H9 (cell line): ENCODE results near the gene TCF15. TPM values are rescaled to one million over a fixed set of nuclear protein-coding genes. Genes with fewer than 3 reads are reported as not detected.
A peak's percentile ranks its signal among the peaks of the same experiment; 100 is the strongest.

ENCODE experiments used
- DNase-seq: peaks from one replicate; pipeline ENCODE4 v3.0.0-alpha.2; 2017
- H2AFZ ChIP-seq: one replicate; pipeline ENCODE4 v1.6.1; 2013; ENCODE audit warnings: mild to moderate bottlenecking, low read length, control low read depth, moderate library complexity
- H2AK5ac ChIP-seq: 2 replicates; pipeline ENCODE4 v1.6.1; 2013; ENCODE audit warnings: low read length, control low read depth, mixed read lengths; ENCODE audit not compliant: insufficient read length
- H2BK120ac ChIP-seq: one replicate; pipeline ENCODE4 v1.6.1; 2013; ENCODE audit warnings: low read depth, mild to moderate bottlenecking, low read length, control low read depth, inconsistent platforms; ENCODE audit not compliant: poor library complexity, severe bottlenecking
- H2BK12ac ChIP-seq: 2 replicates; pipeline ENCODE4 v1.6.1; 2013; ENCODE audit warnings: low read length, control low read depth, mixed read lengths, low read depth; ENCODE audit not compliant: insufficient read length
- H2BK15ac ChIP-seq: 2 replicates; pipeline ENCODE4 v1.6.1; 2013; ENCODE audit warnings: low read depth, low read length, control low read depth
- H2BK20ac ChIP-seq: one replicate; pipeline ENCODE4 v1.6.1; 2013; ENCODE audit warnings: low read depth, mild to moderate bottlenecking, low read length, control low read depth, inconsistent platforms; ENCODE audit not compliant: poor library complexity, severe bottlenecking
- H2BK5ac ChIP-seq: 2 replicates; pipeline ENCODE4 v1.6.1; 2013; ENCODE audit warnings: low read length, control low read depth, mixed read lengths; ENCODE audit not compliant: insufficient read length
- H3K14ac ChIP-seq: 2 replicates; pipeline ENCODE4 v1.6.1; 2013; ENCODE audit warnings: low read length, control low read depth; ENCODE audit not compliant: insufficient read depth
- H3K18ac ChIP-seq: 2 replicates; pipeline ENCODE4 v1.6.1; 2013; ENCODE audit warnings: low read depth, mild to moderate bottlenecking, mixed read lengths, low read length, control low read depth; ENCODE audit not compliant: insufficient read length
- H3K23ac ChIP-seq: 2 replicates; pipeline ENCODE4 v1.6.1; 2013; ENCODE audit warnings: low read length, control low read depth, mixed read lengths, low read depth; ENCODE audit not compliant: insufficient read length
- H3K23me2 ChIP-seq: 2 replicates; pipeline ENCODE4 v1.6.1; 2013; ENCODE audit warnings: low read depth, mild to moderate bottlenecking, mixed read lengths, low read length, control low read depth; ENCODE audit not compliant: insufficient read length, poor library complexity, severe bottlenecking
- H3K27ac ChIP-seq: 2 replicates; pipeline ENCODE4 v1.5.1; 2013; ENCODE audit warnings: low read length, control low read depth, mixed read lengths, low read depth; ENCODE audit not compliant: insufficient read length
- H3K27me3 ChIP-seq: 2 replicates; pipeline ENCODE4 v1.6.1; 2013; ENCODE audit warnings: low read length, control low read depth, inconsistent platforms; ENCODE audit not compliant: insufficient read depth
- H3K4ac ChIP-seq: 2 replicates; pipeline ENCODE4 v1.6.1; 2013; ENCODE audit warnings: low read depth, mild to moderate bottlenecking, control low read depth, inconsistent platforms, low read length, moderate library complexity
- H3K4me1 ChIP-seq: 2 replicates; pipeline ENCODE4 v1.6.1; 2013; ENCODE audit warnings: low read length, control low read depth, inconsistent platforms; ENCODE audit not compliant: insufficient read depth
- H3K4me2 ChIP-seq: 2 replicates; pipeline ENCODE4 v1.6.1; 2013; ENCODE audit warnings: low read length, control low read depth, mixed read lengths; ENCODE audit not compliant: insufficient read length, insufficient read depth
- H3K56ac ChIP-seq: 2 replicates; pipeline ENCODE4 v1.6.1; 2013; ENCODE audit warnings: low read depth, mild to moderate bottlenecking, mixed read lengths, low read length, control low read depth; ENCODE audit not compliant: insufficient read length
- H3K79me1 ChIP-seq: 2 replicates; pipeline ENCODE4 v1.6.1; 2013; ENCODE audit warnings: low read depth, mild to moderate bottlenecking, moderate library complexity, low read length, control low read depth, inconsistent platforms; ENCODE audit not compliant: insufficient read depth, poor library complexity, severe bottlenecking
- H3K79me2 ChIP-seq: 2 replicates; pipeline ENCODE4 v1.6.1; 2013; ENCODE audit warnings: low read length, control low read depth, inconsistent platforms; ENCODE audit not compliant: insufficient read depth
- H3K9ac ChIP-seq: 2 replicates; pipeline ENCODE4 v1.6.1; 2013; ENCODE audit warnings: low read length, control low read depth, mixed read lengths; ENCODE audit not compliant: insufficient read length; ENCODE audit errors: extremely low read depth
- H3K9me3 ChIP-seq: one replicate; pipeline ENCODE4 v1.6.1; 2013; ENCODE audit warnings: low read depth, low read length, inconsistent platforms; ENCODE audit not compliant: control insufficient read depth
- H3T11ph ChIP-seq: one replicate; pipeline ENCODE4 v1.6.1; 2013; ENCODE audit warnings: mild to moderate bottlenecking, low read length, control low read depth, inconsistent platforms
- H4K20me1 ChIP-seq: one replicate; pipeline ENCODE4 v1.6.1; 2013; ENCODE audit not compliant: control insufficient read depth, insufficient read length, insufficient read depth
- H4K5ac ChIP-seq: 2 replicates; pipeline ENCODE4 v1.6.1; 2013; ENCODE audit warnings: low read depth, mild to moderate bottlenecking, mixed read lengths, low read length, control low read depth; ENCODE audit not compliant: insufficient read length
- H4K8ac ChIP-seq: replicated peaks from 2 replicates; pipeline ENCODE4 v1.6.1; 2013; ENCODE audit warnings: low read length, control low read depth, mixed read lengths, low read depth; ENCODE audit not compliant: insufficient read length
- H4K91ac ChIP-seq: 2 replicates; pipeline ENCODE4 v1.6.1; 2013; ENCODE audit warnings: low read depth, mild to moderate bottlenecking, moderate library complexity, mixed read lengths, low read length, control low read depth; ENCODE audit not compliant: insufficient read length
- H3K27ac Mint-ChIP-seq, 3 experiments: 2 replicates in 2 of 3; 3 replicates in 1 of 3; pipeline ENCODE4 v1.8.0; 2020 to 2021; ENCODE audit warnings: mixed read lengths in 3 of 3, mild to moderate bottlenecking in 1 of 3, moderate library complexity in 1 of 3
- H3K27me3 Mint-ChIP-seq: 2 replicates; pipeline ENCODE4 v1.8.0; 2021; ENCODE audit warnings: low read depth, mild to moderate bottlenecking, moderate library complexity, mixed read lengths
- H3K36me3 Mint-ChIP-seq, 3 experiments: 2 replicates in 2 of 3; 3 replicates in 1 of 3; pipeline ENCODE4 v1.8.0; 2020 to 2021; ENCODE audit warnings: low read depth in 3 of 3, mixed read lengths in 3 of 3; ENCODE audit not compliant: insufficient read depth in 1 of 3
- H3K4me1 Mint-ChIP-seq, 2 experiments: 2 replicates each; pipeline ENCODE4 v1.8.0; 2020; ENCODE audit warnings: mixed read lengths in 2 of 2
- H3K4me3 Mint-ChIP-seq, 2 experiments: 2 replicates in 1 of 2; 3 replicates in 1 of 2; pipeline ENCODE4 v1.8.0; 2020 to 2021; ENCODE audit warnings: mild to moderate bottlenecking in 2 of 2, mixed read lengths in 2 of 2, moderate library complexity in 1 of 2
- H3K9me3 Mint-ChIP-seq, 2 experiments: 2 replicates in 1 of 2; 3 replicates in 1 of 2; pipeline ENCODE4 v1.8.0; 2020; ENCODE audit warnings: mild to moderate bottlenecking in 2 of 2, mixed read lengths in 2 of 2, moderate library complexity in 1 of 2
- WGBS: extraction: QIAGEN DNeasy Blood & Tissue Kit; methylation state at CpG from one replicate; pipeline ENCODE4 v1.1.7; 2013; ENCODE audit warnings: missing lambda C conversion rate, low lambda C conversion rate, mixed read lengths; ENCODE audit not compliant: insufficient read length; ENCODE audit errors: extremely low coverage; 5-methylcytosine and 5-hydroxymethylcytosine counted together
- total RNA-seq: library from RNA; stranded (reverse); gene quantifications from 2 replicates; pipeline ENCODE4 v1.2.1, GENCODE V29; 2021
- TF ChIP-seq, protein P1 (sequence below): fragments of 200-600 bp; sonication (generic); conservative IDR thresholded peaks from 3 replicates; pipeline ENCODE4 v1.8.0; 2021; ENCODE audit warnings: antibody characterized with exemption, mild to moderate bottlenecking

TCF15 gene
- total RNA-seq, 1 experiment from 2014 or later = 2.0 TPM

DNA sequence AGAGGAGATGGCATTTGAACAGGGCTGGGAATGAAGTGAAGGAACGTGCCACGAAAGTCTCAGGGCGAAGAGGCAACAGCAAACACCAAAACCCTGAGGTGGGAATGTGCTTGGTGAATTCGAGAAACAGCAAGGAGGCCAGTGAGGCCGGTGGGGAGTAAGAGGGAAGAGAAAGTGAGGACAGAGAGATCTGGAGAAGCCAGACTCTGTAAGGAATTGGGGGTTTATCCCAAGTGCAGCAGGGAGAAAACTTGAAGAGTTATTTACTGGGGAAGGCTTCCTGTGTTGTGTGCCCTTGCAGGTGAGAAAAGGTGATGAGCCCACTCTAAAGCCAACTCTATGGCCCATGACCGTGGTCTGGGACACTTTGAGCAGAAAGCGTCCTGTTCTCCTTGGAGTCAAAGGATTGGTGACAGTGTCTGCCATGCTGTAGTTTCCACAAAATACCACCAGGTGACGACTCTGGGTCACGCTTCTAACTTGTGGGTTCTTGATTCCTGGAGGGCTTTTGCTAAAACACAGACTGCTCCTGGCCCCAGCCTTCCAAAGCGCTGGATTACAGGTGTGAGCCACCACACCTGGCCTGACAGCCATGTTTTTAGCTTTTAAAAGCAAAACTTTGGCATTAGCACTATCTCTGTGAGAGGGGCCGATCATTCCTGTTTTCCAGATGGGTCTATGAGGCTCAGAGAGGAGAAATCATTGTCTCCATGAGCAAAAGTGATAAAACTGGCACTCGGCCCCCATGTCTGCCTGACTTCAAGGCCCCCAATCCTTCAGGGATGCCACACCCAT is 48.5 kb downstream of the TCF15 start:
- Mint-ChIP-seq H3K27ac (no peak overlapping the region), H3K36me3 (no peaks in the 10 kb centered on the region), H3K9me3 (no peaks in the 10 kb centered on the region), H3K4me3 (no peak overlapping the region), H3K4me1 (peaks cover 0 to 4% of the 10 kb centered on the region in 2 experiments; a peak in 1 of 4 replicates), H3K27me3 (peaks cover 2% of the 10 kb centered on the region)
- Histone ChIP-seq H3K4ac (no peak overlapping the region), H4K5ac (no peak overlapping the region), H2BK12ac (no peak overlapping the region), H3K9me3 (no peaks in the 10 kb centered on the region), H2AFZ (no peak overlapping the region), H4K20me1 (peaks cover 3% of the 10 kb centered on the region), H4K91ac (no peak overlapping the region), H2BK15ac (no peak overlapping the region), H2BK20ac (no peak overlapping the region), H3K14ac (no peak overlapping the region), H4K8ac (no peak overlapping the region), H2AK5ac (no peak overlapping the region), H3K4me2 (no peak overlapping the region), H3K18ac (no peak overlapping the region), H3K79me2 (no peaks in the 10 kb centered on the region), H3K23ac (no peak overlapping the region), H3K4me1 (no peaks in the 10 kb centered on the region), H3T11ph (no peak overlapping the region), H2BK5ac (no peak overlapping the region), H3K23me2 (no peaks in the 10 kb centered on the region), H3K56ac (no peak overlapping the region), H2BK120ac (no peak overlapping the region), H3K27me3 (no peaks in the 10 kb centered on the region), H3K9ac (no peak overlapping the region), H3K79me1 (no peaks in the 10 kb centered on the region), H3K27ac (no peak overlapping the region)
- peak; percentile 86 for DNase-seq
- no CpG with 5 or more reads among the region's 12 CpGs for WGBS
- TF ChIP-seq, protein P1, sequence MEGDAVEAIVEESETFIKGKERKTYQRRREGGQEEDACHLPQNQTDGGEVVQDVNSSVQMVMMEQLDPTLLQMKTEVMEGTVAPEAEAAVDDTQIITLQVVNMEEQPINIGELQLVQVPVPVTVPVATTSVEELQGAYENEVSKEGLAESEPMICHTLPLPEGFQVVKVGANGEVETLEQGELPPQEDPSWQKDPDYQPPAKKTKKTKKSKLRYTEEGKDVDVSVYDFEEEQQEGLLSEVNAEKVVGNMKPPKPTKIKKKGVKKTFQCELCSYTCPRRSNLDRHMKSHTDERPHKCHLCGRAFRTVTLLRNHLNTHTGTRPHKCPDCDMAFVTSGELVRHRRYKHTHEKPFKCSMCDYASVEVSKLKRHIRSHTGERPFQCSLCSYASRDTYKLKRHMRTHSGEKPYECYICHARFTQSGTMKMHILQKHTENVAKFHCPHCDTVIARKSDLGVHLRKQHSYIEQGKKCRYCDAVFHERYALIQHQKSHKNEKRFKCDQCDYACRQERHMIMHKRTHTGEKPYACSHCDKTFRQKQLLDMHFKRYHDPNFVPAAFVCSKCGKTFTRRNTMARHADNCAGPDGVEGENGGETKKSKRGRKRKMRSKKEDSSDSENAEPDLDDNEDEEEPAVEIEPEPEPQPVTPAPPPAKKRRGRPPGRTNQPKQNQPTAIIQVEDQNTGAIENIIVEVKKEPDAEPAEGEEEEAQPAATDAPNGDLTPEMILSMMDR = peak; percentile 96
